H1 (cell line): Measurements from ENCODE around the gene ERH. TPM values are rescaled to one million over a fixed set of nuclear protein-coding genes. Genes with fewer than 3 reads are reported as not detected.
A peak's percentile ranks its signal among the peaks of the same experiment; 100 is the strongest.

Experiments used
- CTCF ChIA-PET: fragments of 300-600 bp; sonication (Branson Sonifier 250); formaldehyde crosslinking; loops from one replicate; lab custom pipeline; 2021; ENCODE audit not compliant: partially characterized antibody; lab: Charles Lee
- POLR2A ChIA-PET: fragments of 300-600 bp; sonication (Branson Sonifier 250); formaldehyde crosslinking; loops from one replicate; lab custom pipeline; 2021; ENCODE audit warnings: inconsistent platforms; ENCODE audit not compliant: partially characterized antibody; lab: Charles Lee
- DNase-seq, 2 experiments: peaks; one replicate each; pipeline versions ENCODE4 v3.0.0 to v3.0.0-alpha.2; 2010 to 2022; ENCODE audit warnings: low spot score in 2 of 2, low read depth in 1 of 2, mixed read lengths in 1 of 2
- FAIRE-seq: peaks from 2 replicates; lab custom pipeline; 2011; peaks lifted over from hg19 to GRCh38; lab: Jason Lieb, UNC
- H2AFZ ChIP-seq: 2 replicates; pipeline ENCODE4 v1.8.1; 2012; ENCODE audit warnings: low read length, inconsistent platforms
- H2AK5ac ChIP-seq: 2 replicates; pipeline ENCODE4 v1.6.1; 2013; ENCODE audit warnings: low read depth, low read length
- H2BK120ac ChIP-seq: replicated peaks from 2 replicates; pipeline ENCODE3; 2013; ENCODE audit warnings: low read depth, low read length, inconsistent platforms
- H2BK12ac ChIP-seq: 2 replicates; pipeline ENCODE4 v1.6.1; 2013; ENCODE audit warnings: low read depth, low read length
- H2BK15ac ChIP-seq: 2 replicates; pipeline ENCODE4 v1.6.1; 2013; ENCODE audit warnings: low read length
- H2BK20ac ChIP-seq: 2 replicates; pipeline ENCODE4 v1.6.1; 2013; ENCODE audit warnings: low read length
- H2BK5ac ChIP-seq: 2 replicates; pipeline ENCODE4 v1.6.1; 2013; ENCODE audit warnings: low read depth, low read length
- H3K14ac ChIP-seq: 2 replicates; pipeline ENCODE4 v1.6.1; 2013; ENCODE audit warnings: inconsistent platforms; ENCODE audit not compliant: insufficient read length
- H3K18ac ChIP-seq: 2 replicates; pipeline ENCODE4 v1.6.1; 2013; ENCODE audit warnings: low read length; ENCODE audit errors: extremely low read depth
- H3K23ac ChIP-seq: 2 replicates; pipeline ENCODE4 v1.6.1; 2013; ENCODE audit warnings: inconsistent platforms; ENCODE audit not compliant: insufficient read length
- H3K23me2 ChIP-seq: 2 replicates; pipeline ENCODE4 v1.6.1; 2013; ENCODE audit warnings: low read depth, low read length
- H3K27ac ChIP-seq: 2 replicates; pipeline ENCODE4 v1.6.1; 2011; ENCODE audit warnings: low read depth, low read length, inconsistent platforms
- H3K27me3 ChIP-seq, 4 experiments: replicated peaks in 1 of 4; 1 replicate in 1 of 4; 2 replicates in 3 of 4; pipeline versions ENCODE4 v1.6.1 to v1.8.1; 2011 to 2013; ENCODE audit warnings: low read length in 3 of 4, mild to moderate bottlenecking in 3 of 4, inconsistent platforms in 2 of 4, mixed read lengths in 2 of 4, moderate library complexity in 1 of 4; ENCODE audit not compliant: control insufficient read depth in 3 of 4, insufficient read depth in 3 of 4; ENCODE audit errors: extremely low read depth in 1 of 4
- H3K36me3 ChIP-seq, 4 experiments: 2 replicates each; pipeline versions ENCODE4 v1.6.1 to v1.8.1; 2011 to 2013; ENCODE audit warnings: mild to moderate bottlenecking in 4 of 4, low read length in 3 of 4, moderate library complexity in 2 of 4, control low read depth in 1 of 4, inconsistent platforms in 1 of 4; ENCODE audit not compliant: insufficient read depth in 4 of 4, control insufficient read depth in 2 of 4
- H3K4ac ChIP-seq: replicated peaks from 2 replicates; pipeline ENCODE3; 2013; ENCODE audit warnings: low read length, low read depth, mixed read lengths, inconsistent platforms; ENCODE audit not compliant: insufficient read length
- H3K4me1 ChIP-seq, 4 experiments: replicated peaks in 1 of 4; 1 replicate in 1 of 4; 2 replicates in 3 of 4; pipeline versions ENCODE4 v1.6.1 to v1.8.1; 2011 to 2013; ENCODE audit warnings: low read length in 3 of 4, inconsistent platforms in 2 of 4, mixed read lengths in 1 of 4; ENCODE audit not compliant: insufficient read depth in 4 of 4, control insufficient read depth in 3 of 4
- H3K4me2 ChIP-seq, 2 experiments: 2 replicates each; pipeline versions ENCODE4 v1.6.1 to v1.8.1; 2011 to 2013; ENCODE audit warnings: low read depth in 2 of 2, low read length in 2 of 2, control low read depth in 1 of 2, inconsistent platforms in 1 of 2, mild to moderate bottlenecking in 1 of 2; ENCODE audit not compliant: insufficient read depth in 1 of 2
- H3K4me3 ChIP-seq, 4 experiments: fragments of 200-600, 300-600 bp in 1 of 4; sonication (generic), shearing (Covaris generic), sonication (Bioruptor Twin) in 1 of 4; 2 replicates each; pipeline versions ENCODE4 v1.5.1 to v1.8.1; 2011 to 2016; ENCODE audit warnings: low read length in 4 of 4, low read depth in 3 of 4, control low read depth in 2 of 4, inconsistent platforms in 2 of 4, mild to moderate bottlenecking in 2 of 4, mixed read lengths in 1 of 4, moderate library complexity in 1 of 4; ENCODE audit not compliant: insufficient read depth in 2 of 4; ENCODE audit errors: extremely low read depth in 1 of 4
- H3K56ac ChIP-seq: replicated peaks from 2 replicates; pipeline ENCODE3; 2013; ENCODE audit warnings: low read depth, mild to moderate bottlenecking, mixed read lengths, low read length, inconsistent platforms; ENCODE audit not compliant: insufficient read length
- H3K79me1 ChIP-seq: 2 replicates; pipeline ENCODE4 v1.6.1; 2013; ENCODE audit warnings: low read depth, low read length, control low read depth
- H3K79me2 ChIP-seq, 2 experiments: 2 replicates each; pipeline versions ENCODE4 v1.6.1 to v1.8.1; 2012 to 2013; ENCODE audit warnings: low read length in 2 of 2, mild to moderate bottlenecking in 2 of 2, inconsistent platforms in 1 of 2; ENCODE audit not compliant: insufficient read depth in 2 of 2, control insufficient read depth in 1 of 2
- H3K9ac ChIP-seq, 4 experiments: replicated peaks in 1 of 4; 1 replicate in 1 of 4; 2 replicates in 3 of 4; pipeline versions ENCODE4 v1.6.1 to v1.8.1; 2011 to 2013; ENCODE audit warnings: low read depth in 3 of 4, low read length in 3 of 4, control low read depth in 2 of 4, mild to moderate bottlenecking in 2 of 4, moderate library complexity in 2 of 4, inconsistent platforms in 1 of 4; ENCODE audit errors: extremely low read depth in 1 of 4
- H3K9me3 ChIP-seq, 2 experiments: 2 replicates each; pipeline versions ENCODE4 v1.6.1 to v1.8.1; 2012 to 2013; ENCODE audit warnings: mild to moderate bottlenecking in 2 of 2, moderate library complexity in 2 of 2, control low read depth in 1 of 2, inconsistent platforms in 1 of 2, low read depth in 1 of 2, low read length in 1 of 2, mixed read lengths in 1 of 2; ENCODE audit not compliant: insufficient read depth in 2 of 2
- H4K20me1 ChIP-seq, 2 experiments: replicated peaks in 1 of 2; 2 replicates each; pipeline versions ENCODE3 to v1.8.1; 2011 to 2013; ENCODE audit warnings: inconsistent platforms in 2 of 2, low read length in 2 of 2, mild to moderate bottlenecking in 1 of 2; ENCODE audit not compliant: insufficient read depth in 2 of 2, control insufficient read depth in 1 of 2
- H4K5ac ChIP-seq: 2 replicates; pipeline ENCODE4 v1.6.1; 2013; ENCODE audit warnings: low read length, low read depth, mixed read lengths, inconsistent platforms; ENCODE audit not compliant: insufficient read length
- H4K8ac ChIP-seq: 2 replicates; pipeline ENCODE4 v1.8.0; 2013; ENCODE audit warnings: mild to moderate bottlenecking, moderate library complexity, low read length, inconsistent platforms; ENCODE audit not compliant: insufficient read depth; ENCODE audit errors: extremely low read depth
- H4K91ac ChIP-seq: replicated peaks from 2 replicates; pipeline ENCODE3; 2013; ENCODE audit warnings: low read length, mixed read lengths, inconsistent platforms; ENCODE audit not compliant: insufficient read length
- KDM4A ChIP-seq: IDR thresholded peaks from one replicate; pipeline ENCODE4 v1.7.1; 2012; ENCODE audit warnings: low read depth, mild to moderate bottlenecking, moderate library complexity, low read length, inconsistent platforms; ENCODE audit not compliant: severe bottlenecking
- NRF1 ChIP-seq: IDR thresholded peaks from 2 replicates; pipeline ENCODE4 v1.6.1; 2011; ENCODE audit warnings: mild to moderate bottlenecking, low read depth, low read length, improper control_type of control experiment
- SUZ12 ChIP-seq: fragments of 200-600 bp; sonication (generic); IDR thresholded peaks from 2 replicates; pipeline ENCODE4 v1.6.1; 2012; ENCODE audit warnings: mild to moderate bottlenecking, inconsistent platforms, low read length, moderate library complexity, mixed read lengths
- WGBS, 2 experiments: shearing (Covaris generic) in 1 of 2; methylation state at CpG; one replicate each; pipeline versions ENCODE4 v1.1.6 to v1.1.7; 2013 to 2015; ENCODE audit warnings: low lambda C conversion rate in 2 of 2, mixed read lengths in 2 of 2, inconsistent platforms in 1 of 2, low coverage in 1 of 2, missing lambda C conversion rate in 1 of 2; ENCODE audit not compliant: insufficient replicate concordance in 2 of 2, insufficient coverage in 1 of 2, insufficient read length in 1 of 2; ENCODE audit errors: extremely low coverage in 1 of 2, missing lambda C conversion rate in 1 of 2; 5-methylcytosine and 5-hydroxymethylcytosine counted together
- polyA plus RNA-seq, 7 experiments: library from polyadenylated mRNA; depleted of rRNA in 3 of 7; stranded (reverse) in 5 of 7; unstranded in 2 of 7; fragments of >200 nt in 5 of 7; fragments of 200-250 nt in 2 of 7; gene quantifications; 1 replicate in 5 of 7; 2 replicates in 1 of 7; 4 replicates in 1 of 7; pipeline versions ENCODE4 v1.2.1 to v1.2.3, GENCODE V29; 2011 to 2013; ENCODE audit warnings: missing spikeins in 2 of 7, mixed read lengths in 2 of 7
- total RNA-seq: library from RNA; stranded (reverse); fragmentation: NEBNext Ultra II Directional; extraction: Animal tissue kit (Norgen Biotek cat#: 25700); gene quantifications from 2 replicates; pipeline ENCODE4 v1.2.1, GENCODE V29; 2021

The ERH gene
- total and polyA plus RNA-seq, 2 of the 8 experiments (the other 6 are each of a cell fraction or from before 2014, with no cell fraction given): 329 to 454 TPM

DNA sequence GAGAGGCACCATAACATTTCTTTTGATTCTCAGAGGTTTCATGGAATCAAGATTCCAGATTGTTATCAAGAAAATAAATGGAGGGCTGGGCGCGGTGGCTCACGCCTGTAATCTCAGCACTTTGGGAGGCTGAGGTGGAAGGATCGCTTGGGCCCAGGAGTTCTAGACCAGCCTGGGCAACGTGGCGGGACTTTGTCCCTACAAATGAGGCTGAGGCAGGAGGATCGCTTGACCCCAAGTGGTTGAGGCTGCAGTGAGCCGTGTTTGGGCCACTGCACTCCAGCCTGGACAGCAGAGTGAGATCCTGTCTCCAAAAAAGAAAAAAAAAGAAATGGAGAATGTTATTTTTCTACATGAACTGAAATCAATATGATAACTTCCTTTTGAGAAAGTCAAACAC is 1.7 kb upstream of the ERH start:
- Histone ChIP-seq H2BK20ac (no peak overlapping the region), H4K8ac (no peak overlapping the region), H3K14ac (no peak overlapping the region), H3K4me3 (peak overlapping the region; percentile 83 to 98 (median 92); a peak in 5 of 8 replicates), H3K4me1 (peaks cover 0 to 2% (median under 1%) of the 10 kb centered on the region in 4 experiments; a peak in 2 of 7 replicates), H3K27ac (no peak overlapping the region), H3K79me1 (peaks cover 7% of the 10 kb centered on the region), H4K5ac (no peak overlapping the region), H2BK12ac (no peak overlapping the region), H2BK15ac (no peak overlapping the region), H3K36me3 (peaks cover 4 to 15% (median 12%) of the 10 kb centered on the region in 4 experiments; a peak in 6 of 8 replicates), H3K4ac (no peak overlapping the region), H3K4me2 (peak overlapping the region; percentile 80 to 96), H3K27me3 (no peaks in the 10 kb centered on the region), H3K9ac (no peak overlapping the region), H3K23me2 (peaks cover 5% of the 10 kb centered on the region), H2AFZ (no peak overlapping the region), H3K23ac (no peak overlapping the region), H3K9me3 (no peaks in the 10 kb centered on the region)
- no peak for DNase-seq
- CTCF ChIA-PET: no interaction called here
- WGBS, 2 experiments: 96% methylated on average over 8 of the region's 8 CpGs; no CpG with 5 or more reads in 1 of the 2 experiments
- TF ChIP-seq NRF1 (no peak), KDM4A (no peak), SUZ12 (no peak)
- TF ChIP-seq, all 59 proteins: peak for 0
- no peak overlapping the region for H2BK5ac ChIP-seq
- H2AK5ac ChIP-seq: no peak overlapping the region
- no peak overlapping the region for H3K56ac ChIP-seq
- H2BK120ac ChIP-seq: no peak overlapping the region
- no peak overlapping the region for H4K91ac ChIP-seq
- POLR2A ChIA-PET: interaction anchor here (0.6 to 8.5 kb wide), 3 partner anchors 16 to 84 kb away, joined by 3 to 131 read pairs (median 6); no protein-coding TSS in a partner anchor
- peaks cover 0 to 7% of the 10 kb centered on the region in 2 experiments for H4K20me1 ChIP-seq
- FAIRE-seq: no peak
- H3K18ac ChIP-seq: no peak overlapping the region
- H3K79me2 ChIP-seq: peaks cover 21 to 87% of the 10 kb centered on the region in 2 experiments
